OCI-LY7 (cell line): ENCODE results near the gene NPEPL1. TPM values are rescaled to one million over a fixed set of nuclear protein-coding genes. Genes with fewer than 3 reads are reported as not detected.

ENCODE experiments used
- BruUV-seq: library from RNA; stranded (reverse); fragments of 400-500 nt; replicated peaks from 2 replicates; lab custom pipeline; 2021; lab: Mats Ljungman, UMichigan
- CTCF ChIA-PET: fragments of 300-600 bp; sonication (Branson Sonifier 250); formaldehyde crosslinking; loops from one replicate; lab custom pipeline; 2022; ENCODE audit warnings: antibody characterized with exemption; ENCODE audit not compliant: unreplicated experiment; lab: Charles Lee
- POLR2A ChIA-PET: fragments of 300-600 bp; sonication (Branson Sonifier 250); formaldehyde crosslinking; loops from one replicate; lab custom pipeline; 2022; ENCODE audit warnings: antibody characterized with exemption; lab: Charles Lee
- DNase-seq: peaks from one replicate; pipeline ENCODE4 v3.0.0-alpha.2; 2015; ENCODE audit warnings: low spot score
- H2AFZ ChIP-seq: fragments of 200-600 bp; sonication (generic), shearing (Covaris generic); 2 replicates; pipeline ENCODE4 v1.6.1; 2014; ENCODE audit warnings: mild to moderate bottlenecking, antibody characterized with exemption, low read length, moderate library complexity
- H3K27ac ChIP-seq: fragments of 200-600 bp; sonication (generic); 2 replicates; pipeline ENCODE4 v1.5.1; 2014; ENCODE audit warnings: mixed run types, low read depth, mild to moderate bottlenecking, moderate library complexity, low read length, inconsistent platforms; ENCODE audit not compliant: poor library complexity, severe bottlenecking
- H3K36me3 ChIP-seq: fragments of 200-600 bp; sonication (generic); 2 replicates; pipeline ENCODE4 v1.6.1; 2014; ENCODE audit warnings: mild to moderate bottlenecking, antibody characterized with exemption, low read length, moderate library complexity, mixed read lengths; ENCODE audit not compliant: insufficient read depth
- H3K4me1 ChIP-seq: fragments of 200-600 bp; sonication (generic); 2 replicates; pipeline ENCODE4 v1.5.1; 2014; ENCODE audit warnings: mild to moderate bottlenecking, low read length; ENCODE audit not compliant: insufficient read depth, poor library complexity, severe bottlenecking
- H3K4me2 ChIP-seq: fragments of 200-600 bp; sonication (generic); 2 replicates; pipeline ENCODE4 v1.6.1; 2014; ENCODE audit warnings: mild to moderate bottlenecking, low read length
- H3K4me3 ChIP-seq: fragments of 200-600 bp; sonication (generic); 2 replicates; pipeline ENCODE4 v1.5.1; 2014; ENCODE audit warnings: mild to moderate bottlenecking, low read depth, low read length; ENCODE audit not compliant: poor library complexity, severe bottlenecking
- H3K79me2 ChIP-seq: fragments of 200-600 bp; sonication (generic); 2 replicates; pipeline ENCODE4 v1.6.1; 2016; ENCODE audit warnings: low read depth, mild to moderate bottlenecking, low read length, moderate library complexity, mixed read lengths; ENCODE audit not compliant: insufficient read depth
- H3K9me2 ChIP-seq: fragments of 200-600 bp; sonication (generic); 2 replicates; pipeline ENCODE4 v1.6.1; 2016; ENCODE audit warnings: mild to moderate bottlenecking, low read length, mixed read lengths; ENCODE audit not compliant: insufficient read depth
- H3K9me3 ChIP-seq: fragments of 200-600 bp; sonication (generic); 2 replicates; pipeline ENCODE4 v1.6.1; 2014; ENCODE audit warnings: mild to moderate bottlenecking, mixed run types, low read length, mixed read lengths
- H4K20me1 ChIP-seq: fragments of 200-600 bp; sonication (generic); 2 replicates; pipeline ENCODE4 v1.6.1; 2014; ENCODE audit warnings: mild to moderate bottlenecking, antibody characterized with exemption, low read length, moderate library complexity, mixed read lengths; ENCODE audit not compliant: insufficient read depth
- CTCF ChIP-seq: fragments of 200-600 bp; sonication (generic); conservative IDR thresholded peaks from 2 replicates; pipeline ENCODE4 v1.5.1; 2014; ENCODE audit warnings: mild to moderate bottlenecking, antibody characterized with exemption, low read length, moderate library complexity, mixed read lengths
- EZH2phosphoT487 ChIP-seq: fragments of 200-600 bp; sonication (generic); IDR thresholded peaks from 2 replicates; pipeline ENCODE4 v1.6.1; 2018; ENCODE audit warnings: low read depth, borderline replicate concordance, mild to moderate bottlenecking, mixed run types, antibody characterized with exemption, low read length, moderate library complexity, mixed read lengths
- intact Hi-C: fragments of 100-400 bp; cut with micrococcal nuclease; formaldehyde crosslinking; loops from one replicate; pipeline ENCODE4 v1.10.0; 2022; ENCODE audit not compliant: unreplicated experiment
- total RNA-seq, 2 experiments: library from RNA; depleted of rRNA in 1 of 2; stranded (reverse); fragments of >200 nt in 1 of 2; shearing (Covaris generic) in 1 of 2; gene quantifications; 2 replicates each; pipeline ENCODE4 v1.2.3, GENCODE V29; 2014 to 2022

NPEPL1 gene
- total RNA-seq, 2 experiments from 2014 or later, result 3.4 to 11.5 TPM

DNA sequence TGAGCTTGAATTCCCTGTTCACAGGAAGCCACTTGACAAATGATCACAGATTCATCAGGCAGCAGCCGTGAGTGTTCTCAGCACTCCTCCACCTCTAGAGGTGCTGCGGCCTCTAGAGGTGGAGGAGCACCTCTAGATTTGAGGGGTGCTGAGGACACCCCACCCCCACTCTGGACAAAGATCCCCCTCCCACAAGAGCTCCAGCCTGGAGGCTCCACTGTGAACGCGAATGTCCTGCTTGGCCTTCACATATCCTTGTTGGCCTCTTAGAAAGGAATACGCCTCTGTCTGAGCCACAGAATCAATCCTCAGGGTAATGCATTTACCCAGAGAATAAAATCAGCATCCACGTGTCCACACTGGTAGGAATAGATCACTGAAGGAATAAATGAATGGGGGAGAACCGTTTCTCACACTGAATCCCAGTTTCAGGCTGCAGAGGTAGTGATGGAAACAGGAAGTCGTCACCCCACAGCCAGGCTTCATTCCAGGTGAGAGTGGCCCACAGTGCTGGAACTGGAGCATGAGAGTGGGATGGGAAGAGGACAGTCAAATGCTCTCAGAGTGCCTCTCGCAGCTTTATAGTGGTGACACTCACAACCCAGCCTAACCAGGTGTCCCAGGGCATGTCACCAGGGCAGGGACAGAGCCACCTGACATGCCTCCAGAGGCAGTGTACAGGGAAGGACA is 16.6 kb downstream of the NPEPL1 start:
- Histone ChIP-seq H3K4me2 (no peak overlapping the region), H3K9me2 (no peaks in the 10 kb centered on the region), H2AFZ (no peak overlapping the region), H3K79me2 (no peaks in the 10 kb centered on the region), H4K20me1 (no peaks in the 10 kb centered on the region), H3K9me3 (no peaks in the 10 kb centered on the region), H3K4me1 (no peaks in the 10 kb centered on the region), H3K27ac (no peak overlapping the region), H3K36me3 (no peaks in the 10 kb centered on the region), H3K4me3 (no peak overlapping the region)
- BruUV-seq, result no TSS peak
- TF ChIP-seq CTCF, result no peak
- TF ChIP-seq EZH2phosphoT487, result no peak
- POLR2A ChIA-PET, result interaction anchor here (0.6 kb wide), 1 partner anchor 21 kb away, joined by 3 read pairs; no protein-coding TSS in a partner anchor
- DNase-seq, result no peak
- CTCF ChIA-PET, result no interaction called here
- intact Hi-C loops, result no loop called here

DNA sequence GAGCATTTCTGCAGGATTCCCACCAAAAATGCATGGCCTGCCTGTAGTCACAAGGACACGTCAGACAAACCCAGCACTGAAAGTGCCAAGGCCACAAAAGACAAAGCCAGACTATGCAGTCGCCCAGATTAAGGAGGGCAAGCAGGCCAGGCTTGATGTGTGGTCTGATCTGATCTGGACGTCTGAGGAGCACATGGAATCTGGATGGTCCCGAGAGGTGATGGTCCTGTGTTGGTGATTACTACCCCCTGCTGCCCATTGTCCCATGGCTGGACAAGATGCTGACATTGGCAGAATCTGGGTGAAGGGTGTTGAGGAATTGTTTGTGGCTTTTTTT is 17.1 kb downstream of the NPEPL1 start:
- Histone ChIP-seq H3K27ac (no peak overlapping the region), H3K9me3 (no peaks in the 10 kb centered on the region), H3K79me2 (no peaks in the 10 kb centered on the region), H3K4me1 (no peaks in the 10 kb centered on the region), H3K4me3 (no peak overlapping the region), H3K9me2 (no peaks in the 10 kb centered on the region), H2AFZ (no peak overlapping the region), H3K36me3 (no peaks in the 10 kb centered on the region), H4K20me1 (no peaks in the 10 kb centered on the region), H3K4me2 (no peak overlapping the region)
- ChIA-PET POLR2A (no interaction called here), CTCF (no interaction called here)
- intact Hi-C loops, result no loop called here
- BruUV-seq, result no TSS peak
- no peak for DNase-seq
- TF ChIP-seq EZH2phosphoT487, result no peak
- TF ChIP-seq CTCF, result no peak

- no peaks in the 10 kb centered on the region for H3K9me2 ChIP-seq
- H3K9me3 ChIP-seq, result no peaks in the 10 kb centered on the region
- ChIA-PET POLR2A (no interaction called here), CTCF (no interaction called here)
- no peak for TF ChIP-seq CTCF
- no peak overlapping the region for H3K4me2 ChIP-seq
- H3K27ac ChIP-seq, result no peak overlapping the region
- no peaks in the 10 kb centered on the region for H3K36me3 ChIP-seq
- H4K20me1 ChIP-seq, result no peaks in the 10 kb centered on the region
- no peaks in the 10 kb centered on the region for H3K4me1 ChIP-seq
- intact Hi-C loops, result no loop called here
- H3K4me3 ChIP-seq, result no peak overlapping the region
- no peak for DNase-seq
- no TSS peak for BruUV-seq
- no peaks in the 10 kb centered on the region for H3K79me2 ChIP-seq
- H2AFZ ChIP-seq, result no peak overlapping the region
Measured at GRCh38 chr20:58710481-58711265, 18.1 kb downstream of the NPEPL1 start.
